ENCODE data around the gene TFF3.

Gene TFF3

DNA sequence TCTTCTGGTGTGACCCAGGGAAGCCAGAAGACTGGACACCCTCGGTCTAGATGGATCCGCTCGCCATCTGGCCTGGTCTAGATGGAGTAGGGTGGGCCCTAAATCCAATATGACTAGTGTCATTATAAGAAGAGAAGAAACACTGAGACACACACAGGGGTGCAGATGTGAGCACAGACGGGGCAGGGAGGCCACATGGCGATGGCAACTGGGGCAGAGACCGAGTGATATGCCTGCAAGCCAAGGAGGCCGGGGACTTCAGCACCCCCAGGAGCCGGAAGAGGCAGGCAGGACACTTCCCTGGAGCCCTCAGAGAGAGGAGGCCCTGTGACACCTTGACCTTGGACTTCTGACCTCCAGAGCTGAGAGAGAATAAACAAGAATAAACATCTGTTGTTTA is 5.6 kb upstream of the TFF3 start:
- no peak for DNase-seq (ENCODE audit: low spot score)

DNA sequence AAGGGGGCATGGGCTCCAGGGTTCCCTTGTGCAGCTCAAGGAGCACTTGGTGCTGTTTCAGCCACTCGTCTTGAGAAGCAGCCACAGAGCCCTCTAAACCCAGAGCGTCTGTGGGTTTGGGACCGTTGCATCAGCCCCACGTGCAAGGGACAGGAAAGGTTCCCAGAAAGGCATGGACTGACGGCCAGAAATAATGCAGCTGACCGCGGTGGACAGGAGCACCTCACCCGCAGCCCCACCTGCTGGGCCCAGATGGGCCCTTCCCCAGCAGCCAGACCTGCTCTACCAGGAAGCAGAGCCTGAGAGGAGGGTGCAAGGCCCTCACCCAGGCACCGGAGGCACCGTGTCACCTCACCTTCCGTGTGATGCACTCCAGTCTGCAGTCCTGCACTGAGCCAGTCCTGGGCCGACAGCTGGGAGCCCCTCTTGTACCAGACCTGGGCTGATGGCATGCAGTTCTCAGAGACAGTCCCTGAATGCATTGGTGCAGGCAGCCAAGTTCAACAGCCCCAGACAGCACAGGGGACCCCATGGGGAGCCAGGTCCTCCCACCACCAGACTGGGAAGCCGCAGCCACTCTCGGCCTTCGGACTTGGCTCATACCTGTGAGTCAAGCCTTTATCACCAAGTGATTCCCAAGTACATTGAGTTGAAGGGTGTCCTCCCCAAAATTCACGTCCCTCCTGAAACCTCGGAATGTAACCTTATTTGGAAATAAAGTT is 4.8 kb upstream of the TFF3 start:
- no peak for DNase-seq (ENCODE audit: low spot score)

DNA sequence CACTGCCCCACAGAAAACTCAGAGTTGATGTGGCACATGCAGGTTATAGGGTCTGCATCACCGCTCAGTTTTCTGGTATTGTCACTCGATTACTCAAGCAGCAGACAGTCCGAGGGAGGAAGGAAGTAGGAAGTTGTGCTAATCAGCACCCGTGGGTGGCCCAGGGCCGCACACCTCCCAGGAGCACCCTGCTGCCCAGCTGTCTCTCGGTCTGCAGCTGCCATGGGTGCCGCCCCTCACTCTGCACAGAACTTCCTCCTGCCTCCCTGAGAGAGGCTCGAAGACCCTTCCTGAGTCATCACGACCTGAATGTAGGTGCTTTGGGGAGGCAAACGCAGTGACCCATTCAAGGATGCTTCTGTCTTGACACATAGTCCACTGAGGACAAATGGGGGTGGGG is 4.2 kb upstream of the TFF3 start:
- DNase-seq (ENCODE audit: low spot score), result no peak

DNA sequence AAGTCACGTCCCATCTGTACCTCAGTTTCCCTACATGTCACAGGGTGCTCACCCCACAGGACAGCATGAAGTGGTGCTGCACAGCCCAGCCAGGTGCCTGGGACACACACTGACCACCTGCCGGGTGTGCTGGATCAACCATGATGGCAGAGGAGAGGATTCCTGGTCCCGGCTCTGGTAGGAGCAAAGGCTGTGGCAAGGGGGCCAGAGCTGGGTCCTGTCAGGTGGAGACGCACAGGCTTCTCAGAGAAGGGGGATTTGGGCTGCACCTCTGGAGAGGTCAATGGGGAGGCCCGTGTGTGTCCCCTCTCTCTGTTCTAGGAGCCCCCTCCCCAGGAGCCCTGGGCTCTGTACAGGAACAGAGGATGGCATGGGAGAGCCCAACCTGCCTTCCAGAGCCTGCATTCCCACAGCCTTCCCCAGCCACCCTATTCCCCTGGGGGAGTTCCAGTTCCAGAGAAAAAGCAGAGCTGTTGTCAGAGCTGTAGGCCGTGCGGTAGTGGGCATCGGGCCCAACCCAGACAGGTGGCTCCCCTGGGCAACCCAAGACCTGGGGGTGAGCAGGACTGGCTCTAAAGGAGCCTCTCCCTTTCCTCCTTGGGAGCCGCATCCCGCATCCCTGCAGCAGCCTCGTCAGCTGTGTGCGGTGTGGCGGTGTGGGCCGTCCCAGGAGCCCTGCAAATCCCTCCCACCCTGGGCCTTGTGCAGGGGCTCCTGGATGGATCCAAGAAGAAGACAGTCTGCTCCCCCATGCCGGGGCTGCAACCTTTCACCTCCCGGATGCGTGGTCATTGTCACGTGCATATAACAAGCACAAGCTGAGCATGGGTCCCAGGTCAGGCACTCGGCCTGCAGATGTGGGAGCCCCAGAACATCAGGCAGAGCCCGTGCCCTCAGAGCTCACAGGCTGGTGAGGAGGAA is 2.9 kb upstream of the TFF3 start:
- no peak for DNase-seq (ENCODE audit: low spot score)

DNA sequence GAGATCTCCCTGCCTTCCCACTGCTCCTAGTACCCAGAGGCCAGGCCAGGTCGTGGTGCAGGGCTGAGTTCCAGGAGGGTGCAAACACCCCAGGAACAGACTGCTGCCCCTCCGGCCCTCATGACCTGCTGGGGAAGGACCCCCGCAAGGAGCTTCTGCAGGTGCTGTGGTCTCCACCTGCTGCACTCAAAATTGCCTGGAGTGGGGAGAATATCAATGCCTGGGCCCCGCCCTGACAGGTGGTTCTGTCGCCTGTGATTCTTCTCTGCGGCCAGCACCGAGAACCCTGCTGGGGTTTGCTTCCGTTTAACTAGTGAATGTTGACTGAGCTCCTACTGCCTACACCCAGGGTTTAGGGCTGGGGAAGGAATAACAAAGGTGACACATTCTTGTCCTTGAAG is 2.1 kb upstream of the TFF3 start:
- no peak for DNase-seq (ENCODE audit: low spot score)

DNA sequence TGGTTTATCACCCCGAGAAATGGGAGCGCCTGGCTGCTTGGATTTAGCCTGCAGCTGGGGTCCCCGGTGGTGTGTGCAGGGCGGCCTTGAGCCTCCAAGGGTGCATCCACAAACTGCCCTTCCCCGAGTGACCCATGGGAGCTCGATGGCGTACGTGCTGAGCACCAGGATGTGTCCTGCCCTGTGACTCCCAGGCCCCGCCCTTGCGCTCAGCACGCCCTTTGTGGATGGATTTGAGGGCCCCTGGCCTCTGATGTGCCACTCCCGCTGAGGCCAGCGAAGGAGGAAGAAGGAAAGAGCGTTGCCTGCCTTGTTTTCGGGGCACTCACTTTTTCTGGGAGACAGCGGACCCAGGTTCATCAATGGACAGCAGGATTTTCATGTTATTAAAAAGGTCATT is 1.7 kb upstream of the TFF3 start:
- no peak for DNase-seq (ENCODE audit: low spot score)

DNA sequence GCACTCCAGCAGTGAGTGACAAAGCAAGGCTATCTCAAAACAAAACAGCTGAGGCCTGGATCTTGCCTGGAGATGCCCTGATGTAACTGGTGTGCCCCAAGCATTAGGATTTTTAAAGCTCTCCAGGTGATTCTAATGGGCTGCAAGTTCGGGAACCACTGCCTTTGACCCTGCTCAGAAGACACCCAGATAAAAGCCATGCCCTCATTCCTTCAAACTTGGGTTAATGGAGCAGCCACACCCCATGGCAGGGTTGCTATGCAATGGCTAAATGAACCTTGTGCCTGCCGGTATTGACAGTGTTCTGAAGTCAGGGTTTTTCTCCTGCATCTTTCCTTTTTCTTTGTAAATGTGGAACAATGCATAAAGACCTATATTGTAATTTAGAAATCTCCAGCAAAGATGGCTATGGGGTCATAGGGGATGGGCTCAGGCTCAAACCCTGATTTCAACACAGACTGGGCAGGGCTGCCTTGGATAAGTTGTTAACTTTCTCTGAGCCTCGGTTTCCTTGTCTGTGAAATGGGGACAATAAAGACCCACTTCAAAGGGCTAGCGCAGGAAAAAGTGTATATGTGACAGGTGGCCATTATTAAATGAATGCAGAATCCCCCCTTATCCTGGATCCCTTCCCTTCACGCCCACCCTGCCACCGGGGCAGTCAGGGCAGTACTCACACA is 453 bp downstream of the TFF3 start:
- no peak for DNase-seq (ENCODE audit: low spot score)

DNA sequence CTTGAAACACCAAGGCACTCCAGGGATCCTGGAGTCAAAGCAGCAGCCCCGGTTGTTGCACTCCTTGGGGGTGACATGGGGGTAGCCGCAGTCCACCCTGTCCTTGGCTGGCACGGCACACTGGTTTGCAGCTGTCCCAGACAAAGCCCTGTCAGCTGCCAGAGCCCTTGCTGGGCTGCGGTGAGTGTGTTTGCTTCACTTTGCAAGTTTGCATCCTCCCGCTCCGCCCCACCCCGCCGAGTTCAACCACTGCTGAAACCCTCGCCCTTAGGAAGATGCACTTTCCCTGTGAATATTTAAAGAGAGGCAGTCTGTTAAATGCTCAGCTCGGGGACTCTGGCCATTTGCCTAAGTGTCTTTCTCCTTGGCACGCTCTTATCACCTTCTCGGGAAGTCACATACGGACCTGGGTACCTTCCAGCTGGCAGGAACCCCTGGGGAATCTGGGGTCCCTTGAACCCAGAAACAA is 1.7 kb downstream of the TFF3 start:
- no peak for DNase-seq (ENCODE audit: low spot score)

DNA sequence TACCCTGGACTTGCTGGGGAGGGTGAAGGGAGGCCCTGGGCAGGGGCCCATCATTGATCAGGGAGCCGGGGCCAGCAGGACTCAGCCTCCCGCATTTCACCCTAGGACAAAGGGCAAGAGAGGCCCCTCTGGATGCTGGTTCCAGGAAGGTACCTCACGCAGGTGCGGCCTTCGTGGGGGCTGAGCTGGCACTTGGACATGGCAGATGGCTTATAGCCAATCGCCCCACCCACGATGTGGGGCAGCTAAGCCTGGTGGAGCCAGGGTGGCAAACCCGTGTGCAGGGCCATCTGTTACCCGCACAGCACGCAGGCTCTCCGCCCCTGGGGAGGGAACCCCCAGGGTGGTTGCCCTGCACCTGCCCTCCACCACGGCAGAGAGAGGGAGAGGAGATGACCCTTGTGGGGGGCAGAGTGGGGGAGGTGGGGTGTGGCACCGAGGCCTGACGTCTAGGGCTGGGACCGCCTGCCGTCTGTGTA is 2.5 kb downstream of the TFF3 start:
- no peak for DNase-seq (ENCODE audit: low spot score)

DNA sequence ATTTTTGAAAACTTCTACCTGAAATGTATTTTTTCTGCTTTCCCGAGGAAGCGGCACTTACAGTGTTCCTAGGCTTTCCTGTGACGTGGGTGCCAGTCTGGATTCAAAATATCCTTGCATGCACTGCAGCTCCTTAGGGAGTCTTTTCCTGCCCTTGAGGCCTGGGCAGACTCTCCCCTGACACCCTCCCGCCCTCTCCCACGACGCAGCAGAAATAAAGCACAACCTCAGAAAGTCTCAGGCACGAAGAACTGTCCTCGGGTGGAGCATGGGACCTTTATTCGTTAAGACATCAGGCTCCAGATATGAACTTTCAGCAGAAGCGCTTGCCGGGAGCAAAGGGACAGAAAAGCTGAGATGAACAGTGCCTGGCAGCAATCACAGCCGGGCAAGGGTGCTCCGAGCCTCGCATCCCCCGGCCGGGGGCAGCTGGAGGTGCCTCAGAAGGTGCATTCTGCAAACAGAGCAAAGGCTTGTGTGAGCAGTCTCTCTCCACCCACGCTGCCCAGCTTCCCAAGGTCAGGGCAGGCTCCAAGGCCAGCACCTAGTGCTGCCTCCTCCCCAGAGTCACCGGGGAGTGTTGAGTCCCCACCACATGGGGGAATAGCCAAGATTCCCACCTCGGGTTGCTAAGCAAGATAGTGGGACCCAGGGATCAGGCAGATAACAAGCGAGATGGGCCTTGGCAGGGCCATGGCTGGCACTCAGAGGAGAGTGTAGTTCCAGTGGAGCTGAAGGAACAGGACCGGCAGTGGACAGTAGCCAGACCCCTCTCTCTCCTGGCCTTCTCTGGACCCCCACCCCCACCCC is 3.2 kb downstream of the TFF3 start:
- DNase-seq (ENCODE audit: low spot score), result no peak

DNA sequence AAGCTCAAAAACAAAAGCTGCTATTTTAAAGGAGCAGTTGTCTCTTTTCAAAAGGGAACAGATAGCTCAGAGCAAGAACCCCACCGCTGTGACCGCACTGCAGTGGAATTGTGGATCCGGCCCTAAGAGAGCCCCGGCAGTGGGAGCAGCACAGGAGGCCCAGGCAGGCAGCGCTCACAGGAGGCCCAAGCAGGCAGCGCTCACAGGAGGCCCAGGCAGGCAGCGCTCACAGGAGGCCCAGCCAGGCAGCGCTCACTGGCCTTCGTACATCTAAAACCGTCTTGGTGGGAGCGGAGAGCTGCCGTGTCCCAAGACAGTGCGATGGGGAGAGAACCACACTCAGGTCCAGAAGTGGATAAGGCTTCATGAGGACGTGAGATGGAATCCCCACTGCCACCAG is 4.0 kb downstream of the TFF3 start:
- DNase-seq (ENCODE audit: low spot score), result no peak

DNA sequence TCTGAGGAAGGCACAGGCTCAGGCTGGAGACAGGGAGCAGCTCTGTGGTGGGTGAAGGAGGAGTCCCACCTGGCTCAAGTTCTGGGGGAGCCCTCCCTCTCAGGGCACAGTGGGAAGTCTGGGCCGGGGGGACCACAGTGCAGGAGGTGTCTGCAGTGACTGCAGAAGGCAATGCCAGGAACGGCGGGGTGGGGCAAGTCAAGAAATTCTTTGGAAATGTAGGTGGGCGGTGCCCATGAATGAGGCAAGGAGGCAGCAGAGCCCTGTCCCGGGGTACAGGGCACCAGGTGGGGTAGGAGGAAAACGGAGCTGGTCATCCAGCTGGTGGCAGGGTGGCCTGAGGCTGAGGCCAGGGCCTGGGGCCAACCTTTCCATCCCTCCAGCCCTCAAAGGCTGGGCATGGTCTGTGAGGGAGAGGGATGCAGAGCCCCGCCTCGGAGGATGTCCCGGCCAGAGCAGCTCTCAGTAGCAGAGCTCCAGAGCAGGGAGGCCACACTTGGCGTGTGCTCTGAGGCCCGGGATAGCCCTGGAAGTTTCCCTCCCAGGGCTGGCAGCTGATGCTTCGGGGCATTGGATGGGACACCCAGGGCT is 4.7 kb downstream of the TFF3 start:
- DNase-seq (ENCODE audit: low spot score), result no peak

DNA sequence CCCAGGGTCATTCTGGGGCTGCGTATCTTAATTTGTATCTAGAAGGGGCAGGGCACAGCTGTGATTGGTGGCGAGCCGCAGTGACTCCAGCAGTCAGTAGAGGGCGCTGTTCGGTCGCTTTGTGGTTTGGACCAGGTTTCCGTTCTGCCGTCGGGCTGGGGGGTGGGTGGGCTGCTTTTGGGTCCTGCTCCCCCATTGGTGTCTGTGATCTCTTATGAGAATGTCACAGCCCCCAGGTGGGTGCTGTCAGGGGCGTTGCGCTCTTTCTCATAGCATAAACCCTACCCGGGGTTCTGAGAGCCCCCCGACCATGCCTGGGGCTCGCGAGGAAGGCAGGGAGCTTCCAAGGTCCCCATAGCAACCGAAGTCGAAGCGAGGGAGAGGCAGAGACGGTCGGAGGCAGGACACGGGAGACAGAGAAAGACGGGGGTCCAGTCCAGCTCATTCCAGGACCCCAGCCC is 5.4 kb downstream of the TFF3 start:
- DNase-seq (ENCODE audit: low spot score), result peak; percentile 26

DNA sequence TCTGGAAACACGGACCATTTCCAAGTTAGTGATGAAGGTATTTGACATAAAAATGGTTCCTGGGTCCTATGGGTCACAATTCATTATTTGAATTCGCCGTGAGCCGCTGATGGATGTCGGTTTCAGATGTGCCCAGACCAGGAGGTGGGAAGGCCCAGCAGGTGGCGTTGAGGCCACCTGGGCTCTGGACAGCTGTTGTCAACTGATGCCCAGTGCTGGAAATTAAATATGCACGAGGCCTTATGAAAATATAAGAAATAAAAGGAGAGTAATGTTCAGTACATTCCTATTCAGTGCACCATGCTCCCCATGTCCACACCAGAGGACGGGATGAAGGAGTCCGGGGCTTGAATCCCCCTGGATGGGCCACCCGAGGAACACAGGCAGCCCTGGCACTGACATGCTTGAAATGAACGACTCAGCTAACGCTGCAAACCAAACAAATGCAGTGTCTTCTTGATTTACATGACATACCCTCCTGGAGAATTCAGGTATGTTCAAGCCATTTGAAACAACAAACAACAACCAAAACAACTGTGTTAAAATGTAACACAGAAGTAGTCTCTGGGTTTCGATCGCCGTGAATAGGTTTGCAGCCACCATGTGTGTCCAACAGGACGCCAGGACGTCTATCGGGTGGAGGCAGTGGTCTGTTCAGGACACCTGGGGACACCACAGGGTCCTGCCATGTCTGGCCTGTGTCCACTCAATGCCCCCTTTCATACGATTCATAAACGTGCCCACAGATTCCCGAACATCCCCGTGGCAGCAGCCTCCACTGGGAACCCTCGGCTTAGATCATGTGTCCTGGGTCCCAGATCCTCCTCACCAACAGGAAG is 6.1 kb downstream of the TFF3 start:
- DNase-seq (ENCODE audit: low spot score), result no peak

DNA sequence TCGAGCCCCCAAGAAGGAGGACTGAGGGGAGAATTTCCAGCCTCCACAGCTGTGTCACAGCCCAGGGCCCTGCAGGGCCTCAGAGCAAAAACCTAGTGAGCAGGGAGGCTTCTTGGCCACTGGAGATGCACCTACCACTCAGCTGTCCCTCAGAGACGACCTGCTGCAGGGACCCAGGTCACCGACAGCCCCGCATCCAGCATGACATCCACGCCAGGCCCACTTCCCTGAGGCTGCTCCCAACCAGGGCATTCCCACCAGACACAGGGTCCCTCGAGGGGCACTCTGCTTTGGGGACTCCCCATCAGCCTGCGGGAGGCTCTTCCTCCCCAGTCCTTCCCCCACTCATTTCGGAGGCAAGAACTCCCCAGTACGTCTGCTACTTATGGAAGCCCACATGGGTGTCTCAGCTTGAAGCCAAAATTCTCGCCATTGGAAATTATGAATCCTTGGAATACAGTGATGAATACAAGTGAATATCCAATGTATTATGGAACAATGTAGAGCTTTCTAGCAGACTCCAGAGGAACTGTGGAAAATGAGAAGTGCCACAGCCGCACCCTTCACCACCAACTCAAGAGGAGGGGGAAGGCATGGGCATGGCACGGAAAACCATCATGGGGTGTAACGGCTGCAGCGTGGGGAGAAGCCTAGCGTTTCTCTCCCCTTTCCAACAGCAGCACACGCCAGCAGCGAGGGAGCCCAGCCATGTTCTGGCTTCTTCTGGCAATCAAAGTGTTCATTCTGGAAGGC is 6.9 kb downstream of the TFF3 start:
- DNase-seq (ENCODE audit: low spot score), result no peak

DNA sequence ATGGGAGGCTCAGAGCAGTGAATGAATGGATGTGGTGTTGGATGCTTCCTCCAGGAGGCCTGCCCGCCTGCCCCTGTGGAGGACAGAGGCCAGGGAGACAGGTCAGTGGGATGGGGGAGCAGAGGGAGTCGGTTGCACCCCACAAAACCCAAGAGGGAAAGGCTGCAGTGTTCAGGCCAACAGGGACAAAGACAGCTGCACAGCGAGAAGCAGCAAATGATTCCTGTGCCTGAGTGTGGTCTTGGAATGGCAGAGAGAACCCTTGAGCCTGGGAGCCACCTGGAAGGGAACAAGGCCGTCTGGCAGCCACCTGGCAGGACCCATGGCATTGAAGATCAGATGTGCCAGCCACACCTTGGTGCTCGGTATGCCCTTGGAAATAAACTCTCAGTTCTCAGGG is 8.1 kb downstream of the TFF3 start:
- DNase-seq (ENCODE audit: low spot score), result no peak

DNA sequence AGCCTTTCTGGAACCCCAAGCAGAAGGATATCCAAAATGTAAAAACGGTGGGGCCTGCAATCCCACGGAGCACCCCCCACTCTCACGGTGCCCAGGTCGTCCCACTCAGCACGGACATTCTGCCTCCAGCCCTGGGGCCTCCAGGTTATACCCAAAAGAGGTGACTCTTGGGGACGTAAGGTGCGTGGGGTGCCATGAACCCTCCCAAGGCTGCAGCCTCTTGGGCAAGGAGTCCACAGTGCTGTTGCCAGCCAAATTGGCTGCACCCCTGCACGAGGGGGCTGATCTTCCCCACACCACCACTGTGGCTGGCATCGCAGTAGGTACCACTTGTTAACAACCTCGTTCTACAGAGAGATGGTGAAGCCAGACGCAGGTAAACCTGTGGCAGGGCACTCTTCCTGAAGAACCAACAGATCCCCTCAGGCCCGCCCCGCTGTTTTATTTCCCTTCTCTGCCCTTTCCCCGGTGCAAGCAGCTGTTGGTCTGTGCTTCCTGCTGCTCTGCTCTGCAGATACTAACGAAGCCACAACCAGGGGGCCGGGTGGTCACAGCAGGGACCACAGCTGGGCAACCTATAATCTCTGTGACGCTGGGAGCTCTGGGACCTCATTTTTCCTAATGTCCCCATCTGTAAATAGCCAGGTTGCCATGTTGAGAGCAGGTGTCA is 8.7 kb downstream of the TFF3 start:
- no peak for DNase-seq (ENCODE audit: low spot score)

DNA sequence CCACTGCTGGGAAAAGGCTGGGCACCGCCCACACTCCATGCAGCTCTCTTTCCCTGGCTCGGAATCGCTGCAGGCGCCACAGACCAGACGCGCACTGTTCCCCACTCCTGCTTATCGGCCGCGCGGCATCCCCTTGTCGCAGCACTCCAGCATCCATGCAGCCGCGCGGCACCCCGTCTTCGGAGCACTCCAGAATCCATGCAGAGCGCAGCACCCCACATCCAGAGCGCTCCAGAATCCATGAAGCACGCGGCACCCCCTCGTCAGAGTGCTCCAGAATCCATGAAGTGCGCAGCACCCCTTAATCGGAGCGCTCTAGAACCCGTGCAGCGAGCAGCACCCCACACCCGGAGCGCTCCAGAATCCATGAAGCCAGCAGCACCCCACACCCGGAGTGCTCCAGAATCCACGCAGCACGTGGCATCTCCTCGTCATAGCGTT is 9.5 kb downstream of the TFF3 start:
- no peak for DNase-seq (ENCODE audit: low spot score)
